CD4-positive, CD25-positive, alpha-beta regulatory T cell (primary cell): ENCODE measurements around the gene HS3ST3B1. TPM values are rescaled to one million over a fixed set of nuclear protein-coding genes. Genes with fewer than 3 reads are reported as not detected.

ENCODE experiments used
- ATAC-seq, 2 donors: fragments of 150-1000 bp; cut with Tn5 transposase; one replicate each; pipeline ENCODE4 v1.10.0; 2021; ENCODE audit warnings: low read depth in 2 of 2, moderate number of reproducible peaks in 2 of 2, moderate library complexity in 1 of 2
- DNase-seq, 3 donors: peaks; one replicate each; pipeline versions ENCODE4 v3.0.0 to v3.0.0-alpha.2; 2012 to 2022; ENCODE audit warnings: mixed read lengths in 1 of 3
- H3K27ac ChIP-seq: one replicate; pipeline ENCODE4 v1.7.0; 2013; ENCODE audit warnings: mild to moderate bottlenecking, low read length; ENCODE audit not compliant: insufficient read depth, poor library complexity, severe bottlenecking
- H3K27me3 ChIP-seq: one replicate; pipeline ENCODE4 v1.7.0; 2013; ENCODE audit warnings: low read length; ENCODE audit not compliant: control insufficient read depth, insufficient read depth
- H3K36me3 ChIP-seq: one replicate; pipeline ENCODE4 v1.7.0; 2013; ENCODE audit warnings: mild to moderate bottlenecking, low read length, moderate library complexity; ENCODE audit not compliant: control insufficient read depth, insufficient read depth
- H3K4me1 ChIP-seq: 2 replicates; pipeline ENCODE4 v1.7.0; 2013; ENCODE audit warnings: mild to moderate bottlenecking, low read length; ENCODE audit not compliant: insufficient read depth, control insufficient read depth, poor library complexity, severe bottlenecking
- H3K4me3 ChIP-seq: one replicate; pipeline ENCODE4 v1.7.0; 2013; ENCODE audit warnings: low read depth, mild to moderate bottlenecking, low read length, moderate library complexity
- H3K9me3 ChIP-seq, 2 experiments: 1 replicate in 1 of 2; 2 replicates in 1 of 2; pipeline ENCODE4 v1.7.0; 2013; ENCODE audit warnings: low read length in 2 of 2, mild to moderate bottlenecking in 1 of 2, moderate library complexity in 1 of 2; ENCODE audit not compliant: control insufficient read depth in 2 of 2
- H3K27ac Mint-ChIP-seq, 3 donors: one replicate each; pipeline ENCODE4 v1.8.0; 2020 to 2022; ENCODE audit warnings: mild to moderate bottlenecking in 3 of 3, mixed read lengths in 3 of 3, moderate library complexity in 2 of 3
- H3K27me3 Mint-ChIP-seq: one replicate; pipeline ENCODE4 v1.8.0; 2022; ENCODE audit warnings: mild to moderate bottlenecking, mixed read lengths
- H3K36me3 Mint-ChIP-seq: one replicate; pipeline ENCODE4 v1.8.0; 2020; ENCODE audit warnings: mixed read lengths
- H3K4me1 Mint-ChIP-seq, 4 donors: one replicate each; pipeline ENCODE4 v1.8.0; 2020 to 2022; ENCODE audit warnings: mixed read lengths in 4 of 4, mild to moderate bottlenecking in 1 of 4
- H3K4me3 Mint-ChIP-seq, 4 donors: one replicate each; pipeline ENCODE4 v1.8.0; 2020 to 2022; ENCODE audit warnings: mild to moderate bottlenecking in 4 of 4, mixed read lengths in 4 of 4, moderate library complexity in 3 of 4
- H3K9me3 Mint-ChIP-seq, 7 donors: one replicate each; pipeline ENCODE4 v1.8.0; 2020 to 2022; ENCODE audit warnings: mixed read lengths in 7 of 7, mild to moderate bottlenecking in 3 of 7, moderate library complexity in 2 of 7
- polyA plus RNA-seq, 4 donors: library from polyadenylated mRNA; unstranded; fragments of 300-500 nt; fragmentation: Illumina TruSeq; gene quantifications; one replicate each; pipeline ENCODE4 v1.2.3, GENCODE V29; 2021
- total RNA-seq: library from RNA; stranded (reverse); gene quantifications from one replicate; pipeline ENCODE4 v1.2.3, GENCODE V29; 2022

HS3ST3B1 gene
- total and polyA plus RNA-seq, 5 donors from 2014 or later: 22.7 to 47.8 (median 26.2) TPM

DNA sequence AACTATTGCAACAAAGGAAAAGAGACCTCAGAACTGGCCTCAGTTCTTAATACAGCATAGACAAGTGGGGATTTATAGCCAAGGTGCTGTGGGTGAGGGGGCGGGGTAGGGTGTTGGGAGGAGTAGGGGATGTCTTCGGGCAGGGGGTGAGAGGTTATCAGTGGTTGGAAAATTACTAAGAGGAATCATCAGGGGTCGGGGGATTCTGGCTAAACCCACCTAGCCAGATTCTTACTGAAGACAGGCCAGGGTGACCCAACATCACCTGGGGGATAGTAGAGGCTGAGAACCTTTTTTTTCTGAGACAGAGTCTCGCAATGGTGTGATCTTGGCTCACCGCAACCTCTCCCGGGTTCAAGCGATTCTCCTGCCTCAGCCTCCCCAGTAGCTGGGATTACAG, 32.6 kb downstream of the HS3ST3B1 start:
- Histone ChIP-seq H3K36me3 (peaks cover 12% of the 10 kb centered on the region), H3K27me3 (no peaks in the 10 kb centered on the region), H3K27ac (peak overlapping the region; percentile 1), H3K4me1 (peaks cover 91% of the 10 kb centered on the region), H3K4me3 (no peak overlapping the region), H3K9me3 (no peaks in the 10 kb centered on the region)
- no peak for DNase-seq
- H3K27ac Mint-ChIP-seq: peak overlapping the region; percentile 21 to 76 (median 69)
- ATAC-seq: no peak
- peak overlapping the region in 3 of 4 donors; percentile 44 to 66 (median 59) for H3K4me3 Mint-ChIP-seq
- H3K36me3 Mint-ChIP-seq: peaks cover 13% of the 10 kb centered on the region
- no peaks in the 10 kb centered on the region for H3K27me3 Mint-ChIP-seq
- peaks cover 38 to 98% (median 75%) of the 10 kb centered on the region in 4 donors for H3K4me1 Mint-ChIP-seq
- no peaks in the 10 kb centered on the region for H3K9me3 Mint-ChIP-seq

DNA sequence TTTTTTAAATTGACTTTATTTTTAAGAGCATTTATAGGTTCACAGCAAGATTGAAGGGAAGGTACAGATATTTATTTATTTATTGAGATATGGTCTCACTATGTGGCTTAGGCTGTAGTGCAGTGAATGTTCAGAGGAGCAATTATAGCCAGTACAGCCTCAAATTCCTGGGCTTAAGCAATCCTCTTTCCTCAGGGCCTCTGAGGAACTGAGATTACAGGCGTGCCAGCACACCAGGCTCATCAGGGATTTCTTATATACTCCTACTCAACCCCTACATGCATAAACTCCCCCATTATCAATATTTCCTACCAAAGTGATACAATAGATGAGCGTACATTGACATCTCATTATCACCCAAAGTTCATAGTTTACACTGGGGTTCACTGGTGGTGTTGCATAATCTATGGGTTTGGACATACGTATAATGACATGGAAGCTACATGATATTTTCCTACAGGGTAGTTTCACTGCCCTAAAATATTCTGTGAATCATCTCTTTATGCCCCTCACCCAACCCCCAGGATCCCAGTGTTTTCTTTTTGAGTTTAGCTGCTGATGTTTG, 33.5 kb downstream of the HS3ST3B1 start:
- H3K27ac Mint-ChIP-seq: peak overlapping the region; percentile 83 to 94 (median 89)
- H3K4me3 Mint-ChIP-seq: peak overlapping the region; percentile 52 to 88 (median 62)
- peaks cover 92% of the 10 kb centered on the region for H3K4me1 ChIP-seq
- peaks cover 20% of the 10 kb centered on the region for H3K36me3 Mint-ChIP-seq
- no peaks in the 10 kb centered on the region for H3K9me3 Mint-ChIP-seq
- peaks cover 12% of the 10 kb centered on the region for H3K36me3 ChIP-seq
- H3K27me3 ChIP-seq: no peaks in the 10 kb centered on the region
- H3K4me1 Mint-ChIP-seq: peaks cover 39 to 98% (median 75%) of the 10 kb centered on the region in 4 donors
- no peak for ATAC-seq
- no peak for DNase-seq
- H3K27me3 Mint-ChIP-seq: no peaks in the 10 kb centered on the region
- peak overlapping the region; percentile 49 for H3K4me3 ChIP-seq
- H3K27ac ChIP-seq: peak overlapping the region; percentile 64
- no peaks in the 10 kb centered on the region for H3K9me3 ChIP-seq

DNA sequence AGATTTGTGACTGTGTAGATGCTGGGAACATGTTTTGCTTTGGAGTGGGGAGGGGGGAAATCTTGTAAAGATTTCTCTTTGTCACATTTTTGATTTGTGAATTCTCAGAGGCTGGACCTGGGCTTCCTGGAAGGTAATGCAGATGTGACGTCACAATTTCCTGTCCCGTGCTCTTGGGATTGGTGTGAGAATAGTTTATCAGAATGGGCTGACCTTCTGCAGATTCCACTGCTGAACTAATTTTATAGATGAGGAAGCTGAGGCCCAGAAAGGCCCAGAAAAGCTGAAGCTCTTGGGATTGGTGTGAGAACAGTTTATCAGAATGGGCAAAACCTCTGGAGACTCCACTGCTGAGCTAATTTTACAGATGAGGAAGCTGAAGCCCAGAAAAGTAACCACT, 34.0 kb downstream of the HS3ST3B1 start:
- Histone ChIP-seq H3K9me3 (no peaks in the 10 kb centered on the region), H3K4me3 (peak overlapping the region; percentile 49), H3K27ac (peak overlapping the region; percentile 64), H3K27me3 (no peaks in the 10 kb centered on the region), H3K4me1 (peaks cover 92% of the 10 kb centered on the region), H3K36me3 (peaks cover 7% of the 10 kb centered on the region)
- Mint-ChIP-seq H3K9me3 (no peaks in the 10 kb centered on the region), H3K36me3 (peaks cover 17% of the 10 kb centered on the region), H3K4me3 (peak overlapping the region in 3 of 4 donors; percentile 52 to 66 (median 59)), H3K27me3 (no peaks in the 10 kb centered on the region), H3K4me1 (peaks cover 39 to 98% (median 76%) of the 10 kb centered on the region in 4 donors), H3K27ac (peak overlapping the region; percentile 78 to 94 (median 89))
- DNase-seq (peak in 1 of 3 donors; percentile 81), ATAC-seq (no peak)

DNA sequence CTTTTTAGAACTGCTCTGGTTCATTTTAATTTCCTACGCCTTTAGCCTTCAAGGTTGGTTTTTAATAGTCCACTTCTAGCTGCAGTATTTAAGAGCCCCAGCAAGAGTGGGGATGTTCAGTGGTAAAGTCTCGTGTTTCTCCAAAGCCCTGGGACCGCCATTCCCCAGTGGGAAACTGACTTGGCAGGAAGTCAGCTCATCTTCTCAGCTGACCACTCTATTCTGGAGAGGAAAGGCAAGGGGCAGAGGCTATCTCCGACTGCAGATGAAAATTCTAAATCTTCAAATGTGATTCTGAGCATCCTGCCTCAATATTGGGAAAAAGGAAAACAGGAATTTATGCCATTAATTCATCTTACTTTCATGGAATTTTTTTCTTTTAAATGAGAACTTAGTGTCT, 35.5 kb downstream of the HS3ST3B1 start:
- no peak for DNase-seq
- Mint-ChIP-seq H3K4me1 (peaks cover 46 to 99% (median 82%) of the 10 kb centered on the region in 4 donors), H3K27ac (peak overlapping the region; percentile 90 to 94 (median 94)), H3K27me3 (no peaks in the 10 kb centered on the region), H3K9me3 (peaks cover 0 to 1% (median 0%) of the 10 kb centered on the region in 7 donors), H3K36me3 (peaks cover 16% of the 10 kb centered on the region), H3K4me3 (peak overlapping the region; percentile 46 to 71 (median 65))
- H3K4me3 ChIP-seq: peak overlapping the region; percentile 10
- no peaks in the 10 kb centered on the region for H3K9me3 ChIP-seq
- peaks cover 92% of the 10 kb centered on the region for H3K4me1 ChIP-seq
- H3K27ac ChIP-seq: peak overlapping the region; percentile 57
- peaks cover 8% of the 10 kb centered on the region for H3K36me3 ChIP-seq
- no peaks in the 10 kb centered on the region for H3K27me3 ChIP-seq
- no peak for ATAC-seq

DNA sequence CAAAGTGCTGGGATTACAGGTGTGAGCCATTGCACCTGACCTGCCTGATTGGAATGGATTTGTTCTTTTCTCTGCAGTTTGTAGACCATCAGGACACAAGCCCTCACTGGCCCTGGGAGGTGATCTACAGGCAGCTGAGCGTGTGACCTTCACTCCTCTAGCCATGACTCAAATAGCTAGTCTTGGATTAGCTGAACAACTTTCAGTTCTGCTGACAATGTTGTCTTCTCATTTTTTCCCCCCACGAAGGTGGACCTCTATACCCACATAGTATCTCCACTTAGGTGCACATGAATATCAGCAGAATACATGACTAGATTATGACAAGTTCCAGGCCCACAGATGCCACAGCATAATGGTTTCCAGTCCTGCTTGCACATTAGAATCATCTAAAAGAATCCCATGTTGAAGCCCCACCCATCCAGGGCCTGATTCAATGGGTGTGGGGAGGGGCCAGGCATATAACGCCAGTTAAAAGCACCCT, 36.8 kb downstream of the HS3ST3B1 start:
- Mint-ChIP-seq H3K27ac (peak overlapping the region; percentile 51 to 94 (median 89)), H3K4me3 (peak overlapping the region; percentile 0 to 82 (median 68))
- H3K4me1 ChIP-seq: peaks cover 80% of the 10 kb centered on the region

GRCh38 chr17:14340857-14341754, 40.2 kb downstream of the HS3ST3B1 start:
- Histone ChIP-seq H3K4me1 (peaks cover 48% of the 10 kb centered on the region), H3K4me3 (peak overlapping the region; percentile 34), H3K27me3 (no peaks in the 10 kb centered on the region), H3K9me3 (no peaks in the 10 kb centered on the region), H3K36me3 (peaks cover 21% of the 10 kb centered on the region), H3K27ac (peak overlapping the region; percentile 48)
- DNase-seq (no peak), ATAC-seq (no peak)
- Mint-ChIP-seq H3K27me3 (no peaks in the 10 kb centered on the region), H3K36me3 (peaks cover 32% of the 10 kb centered on the region), H3K4me1 (peaks cover 28 to 84% (median 61%) of the 10 kb centered on the region in 4 donors), H3K9me3 (peaks cover 0 to 2% (median 0%) of the 10 kb centered on the region in 7 donors), H3K27ac (peak overlapping the region; percentile 94), H3K4me3 (peak overlapping the region; percentile 22 to 73 (median 54))

More for the DNA sequence above, 36.8 kb downstream of the HS3ST3B1 start:
- no peak overlapping the region for H3K4me3 ChIP-seq
- no peaks in the 10 kb centered on the region for H3K27me3 ChIP-seq
- H3K9me3 ChIP-seq: no peaks in the 10 kb centered on the region
- peaks cover 6% of the 10 kb centered on the region for H3K36me3 ChIP-seq
- DNase-seq (peak in 1 of 3 donors; percentile 52), ATAC-seq (peak in 1 of 2 donors; percentile 32)
- Mint-ChIP-seq H3K4me1 (peaks cover 46 to 94% (median 83%) of the 10 kb centered on the region in 4 donors), H3K36me3 (peaks cover 16% of the 10 kb centered on the region), H3K27me3 (no peaks in the 10 kb centered on the region), H3K9me3 (peaks cover 0 to 1% (median 0%) of the 10 kb centered on the region in 7 donors)
- peak overlapping the region; percentile 57 for H3K27ac ChIP-seq

- Mint-ChIP-seq H3K4me1 (peaks cover 23 to 84% (median 57%) of the 10 kb centered on the region in 4 donors), H3K4me3 (peak overlapping the region in 2 of 4 donors; percentile 22 to 53), H3K27me3 (no peaks in the 10 kb centered on the region), H3K36me3 (peaks cover 35% of the 10 kb centered on the region), H3K27ac (peak overlapping the region in 2 of 3 donors; percentile 94), H3K9me3 (peaks cover 0 to 2% (median 0%) of the 10 kb centered on the region in 7 donors)
- peaks cover 41% of the 10 kb centered on the region for H3K4me1 ChIP-seq
- no peak overlapping the region for H3K4me3 ChIP-seq
- H3K36me3 ChIP-seq: peaks cover 28% of the 10 kb centered on the region
- no peaks in the 10 kb centered on the region for H3K27me3 ChIP-seq
- ATAC-seq: no peak
- no peaks in the 10 kb centered on the region for H3K9me3 ChIP-seq
- no peak for DNase-seq
- peak overlapping the region; percentile 17 for H3K27ac ChIP-seq
These were observed 41.0 kb downstream of the HS3ST3B1 start for GRCh38 chr17:14341866-14342265.
